ENCODE results near the gene DGAT2.

The DGAT2 gene

DNA sequence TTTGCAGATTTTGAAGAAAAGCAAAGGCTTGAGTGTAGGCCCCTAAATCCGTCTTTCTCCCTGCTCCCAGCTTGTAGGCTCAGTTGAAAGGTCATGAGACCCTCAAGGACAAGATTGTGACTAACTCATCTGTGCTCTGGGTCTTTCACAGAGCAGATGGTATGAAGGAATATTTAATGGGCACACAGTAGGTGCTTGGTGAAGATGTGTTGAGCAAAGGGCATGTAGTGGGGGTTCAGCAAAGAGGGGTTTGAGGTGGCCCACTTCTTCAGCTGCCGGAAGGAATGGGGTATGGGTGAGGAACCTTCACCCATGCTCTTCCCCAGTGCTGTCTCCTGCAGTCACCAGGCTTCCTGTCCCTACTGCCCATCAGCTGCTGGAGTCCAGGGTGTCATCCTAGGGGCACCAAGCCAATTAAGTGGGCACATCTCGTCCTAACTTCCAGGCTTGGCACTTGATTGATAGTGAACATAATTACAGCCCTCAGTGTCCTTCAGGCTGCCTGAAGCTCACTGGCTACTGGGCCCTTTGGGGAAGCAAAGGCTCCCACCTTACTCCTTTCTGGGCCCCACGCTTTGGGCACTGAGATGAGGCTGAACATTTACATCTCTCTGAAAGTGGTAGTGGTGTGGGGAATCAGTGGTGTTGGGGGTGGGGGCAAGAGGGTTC lies 15.0 kb downstream of the DGAT2 start:
- CTCF ChIA-PET = interaction anchor here (1.0 to 1.3 kb wide), 2 partner anchors 63 to 85 kb away, joined by 3 read pairs; no protein-coding TSS in a partner anchor
- Histone ChIP-seq H3K9me3 (ENCODE audit: control extremely low read depth in 1 of 5, control insufficient read depth in 4 of 5, insufficient read depth in 2 of 5, low read depth in 1 of 5, low read length in 4 of 5) (no peaks in the 10 kb centered on the region), H3K27ac (ENCODE audit: insufficient read depth in 1 of 2, low read depth in 1 of 2, low read length in 2 of 2, poor library complexity in 1 of 2, severe bottlenecking in 2 of 2) (no peak overlapping the region), H3K36me3 (ENCODE audit: control insufficient read depth in 4 of 4, insufficient read depth in 4 of 4, low read length in 3 of 4) (no peaks in the 10 kb centered on the region), H3K4me3 (ENCODE audit: control insufficient read depth in 1 of 7, extremely low read depth in 1 of 7, insufficient read depth in 4 of 7, low read depth in 2 of 7, low read length in 6 of 7) (no peak overlapping the region), H3K27me3 (replicated peaks in 2 of 5; ENCODE audit: control insufficient read depth in 4 of 5, insufficient read depth in 5 of 5, low read length in 4 of 5) (no peaks in the 10 kb centered on the region), H3K4me1 (ENCODE audit: control extremely low read depth in 1 of 4, control insufficient read depth in 4 of 4, insufficient read depth in 4 of 4, low read length in 3 of 4) (peaks cover 0 to 11% (median 4%) of the 10 kb centered on the region in 4 experiments)
- POLR2A ChIA-PET = no interaction called here
- no peak for DNase-seq
- WGBS (ENCODE audit: insufficient coverage) = 94% methylated on average over 3 of the region's 4 CpGs

DNA sequence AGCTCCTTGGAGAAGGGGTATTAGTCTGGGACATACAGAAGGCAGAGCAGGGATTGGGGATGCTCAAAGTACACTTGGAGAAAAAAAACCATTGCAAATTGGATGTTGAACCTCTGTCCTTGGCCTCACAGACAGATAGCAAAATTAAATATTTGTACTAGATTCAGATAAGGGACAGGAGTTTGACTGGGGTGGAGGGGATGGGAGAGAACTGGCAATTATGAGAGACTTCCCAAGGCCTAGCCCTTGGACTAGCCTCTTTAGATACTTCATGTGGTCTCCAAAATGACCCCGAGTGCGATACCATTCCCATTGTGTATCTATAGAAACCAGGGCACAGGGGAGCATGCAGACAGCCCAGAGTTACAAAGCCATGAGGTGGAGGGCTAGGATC lies 15.5 kb downstream of the DGAT2 start:
- Histone ChIP-seq H3K27me3 (replicated peaks in 2 of 5; ENCODE audit: control insufficient read depth in 4 of 5, insufficient read depth in 5 of 5, low read length in 4 of 5) (no peaks in the 10 kb centered on the region), H3K36me3 (ENCODE audit: control insufficient read depth in 4 of 4, insufficient read depth in 4 of 4, low read length in 3 of 4) (no peaks in the 10 kb centered on the region), H3K4me1 (ENCODE audit: control extremely low read depth in 1 of 4, control insufficient read depth in 4 of 4, insufficient read depth in 4 of 4, low read length in 3 of 4) (peaks cover 0 to 11% (median 4%) of the 10 kb centered on the region in 4 experiments), H3K9me3 (ENCODE audit: control extremely low read depth in 1 of 5, control insufficient read depth in 4 of 5, insufficient read depth in 2 of 5, low read depth in 1 of 5, low read length in 4 of 5) (no peaks in the 10 kb centered on the region), H3K4me3 (ENCODE audit: control insufficient read depth in 1 of 7, extremely low read depth in 1 of 7, insufficient read depth in 4 of 7, low read depth in 2 of 7, low read length in 6 of 7) (no peak overlapping the region), H3K27ac (ENCODE audit: insufficient read depth in 1 of 2, low read depth in 1 of 2, low read length in 2 of 2, poor library complexity in 1 of 2, severe bottlenecking in 2 of 2) (no peak overlapping the region)
- ChIA-PET CTCF (interaction anchor here (1.0 kb wide), 1 partner anchor 64 kb away, joined by 3 read pairs; no protein-coding TSS in a partner anchor), POLR2A (no interaction called here)
- 94% methylated on average over 2 of the region's 2 CpGs for WGBS (ENCODE audit: insufficient coverage)
- DNase-seq = no peak

DNA sequence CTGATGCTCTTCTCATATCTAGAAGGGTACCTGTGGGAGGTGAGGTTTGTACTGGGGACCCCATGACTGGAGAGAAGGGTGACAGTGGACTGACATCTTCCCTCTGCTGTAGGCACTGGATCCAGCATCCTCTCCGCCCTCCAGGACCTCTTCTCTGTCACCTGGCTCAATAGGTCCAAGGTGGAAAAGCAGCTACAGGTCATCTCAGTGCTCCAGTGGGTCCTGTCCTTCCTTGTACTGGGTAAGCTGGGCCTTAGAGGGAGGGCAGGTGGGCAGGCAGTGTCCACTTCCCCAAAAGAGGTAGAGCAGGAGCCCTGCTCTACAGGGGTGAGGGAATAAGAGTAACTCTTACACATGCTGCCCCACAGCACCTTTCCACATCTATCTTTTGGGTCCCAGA lies 15.9 kb downstream of the DGAT2 start:
- Histone ChIP-seq H3K36me3 (ENCODE audit: control insufficient read depth in 4 of 4, insufficient read depth in 4 of 4, low read length in 3 of 4) (no peaks in the 10 kb centered on the region), H3K27me3 (replicated peaks in 2 of 5; ENCODE audit: control insufficient read depth in 4 of 5, insufficient read depth in 5 of 5, low read length in 4 of 5) (no peaks in the 10 kb centered on the region), H3K27ac (ENCODE audit: insufficient read depth in 1 of 2, low read depth in 1 of 2, low read length in 2 of 2, poor library complexity in 1 of 2, severe bottlenecking in 2 of 2) (no peak overlapping the region), H3K4me1 (ENCODE audit: control extremely low read depth in 1 of 4, control insufficient read depth in 4 of 4, insufficient read depth in 4 of 4, low read length in 3 of 4) (peaks cover 0 to 11% (median 4%) of the 10 kb centered on the region in 4 experiments), H3K9me3 (ENCODE audit: control extremely low read depth in 1 of 5, control insufficient read depth in 4 of 5, insufficient read depth in 2 of 5, low read depth in 1 of 5, low read length in 4 of 5) (no peaks in the 10 kb centered on the region), H3K4me3 (ENCODE audit: control insufficient read depth in 1 of 7, extremely low read depth in 1 of 7, insufficient read depth in 4 of 7, low read depth in 2 of 7, low read length in 6 of 7) (no peak overlapping the region)
- ChIA-PET POLR2A (no interaction called here), CTCF (interaction anchor here (1.0 kb wide), 1 partner anchor 64 kb away, joined by 3 read pairs; no protein-coding TSS in a partner anchor)
- no peak for DNase-seq
- 80% methylated on average over 1 of the region's 1 CpG for WGBS (ENCODE audit: insufficient coverage)

DNA sequence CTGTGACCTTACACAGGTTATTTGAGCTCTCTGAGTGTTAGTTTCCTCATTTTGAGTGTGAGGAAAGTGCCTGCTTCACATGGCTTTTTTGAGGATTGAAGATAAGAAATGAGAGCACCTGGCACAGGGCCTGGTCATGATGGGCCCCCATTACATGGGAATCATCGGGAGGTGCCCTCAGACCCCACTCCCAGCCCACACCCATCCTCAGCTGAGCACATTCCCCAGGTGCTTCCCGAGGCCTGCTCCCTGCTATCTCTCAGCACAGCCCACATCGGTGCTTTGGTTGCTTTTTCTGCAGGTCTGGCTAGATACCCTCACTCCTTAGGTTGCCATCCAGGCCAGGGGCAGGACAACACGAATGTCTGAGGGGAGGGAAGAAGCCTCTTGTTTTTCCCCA lies 16.6 kb downstream of the DGAT2 start:
- Histone ChIP-seq H3K27me3 (replicated peaks in 2 of 5; ENCODE audit: control insufficient read depth in 4 of 5, insufficient read depth in 5 of 5, low read length in 4 of 5) (no peaks in the 10 kb centered on the region), H3K36me3 (ENCODE audit: control insufficient read depth in 4 of 4, insufficient read depth in 4 of 4, low read length in 3 of 4) (no peaks in the 10 kb centered on the region), H3K27ac (ENCODE audit: insufficient read depth in 1 of 2, low read depth in 1 of 2, low read length in 2 of 2, poor library complexity in 1 of 2, severe bottlenecking in 2 of 2) (no peak overlapping the region), H3K4me1 (ENCODE audit: control extremely low read depth in 1 of 4, control insufficient read depth in 4 of 4, insufficient read depth in 4 of 4, low read length in 3 of 4) (peaks cover 0 to 11% (median 4%) of the 10 kb centered on the region in 4 experiments), H3K4me3 (ENCODE audit: control insufficient read depth in 1 of 7, extremely low read depth in 1 of 7, insufficient read depth in 4 of 7, low read depth in 2 of 7, low read length in 6 of 7) (no peak overlapping the region), H3K9me3 (ENCODE audit: control extremely low read depth in 1 of 5, control insufficient read depth in 4 of 5, insufficient read depth in 2 of 5, low read depth in 1 of 5, low read length in 4 of 5) (no peaks in the 10 kb centered on the region)
- no peak for DNase-seq
- ChIA-PET POLR2A (no interaction called here), CTCF (interaction anchor here (1.1 kb wide), 1 partner anchor 9 kb away, joined by 3 read pairs; no protein-coding TSS in a partner anchor)
- 100% methylated on average over 4 of the region's 4 CpGs for WGBS (ENCODE audit: insufficient coverage)

DNA sequence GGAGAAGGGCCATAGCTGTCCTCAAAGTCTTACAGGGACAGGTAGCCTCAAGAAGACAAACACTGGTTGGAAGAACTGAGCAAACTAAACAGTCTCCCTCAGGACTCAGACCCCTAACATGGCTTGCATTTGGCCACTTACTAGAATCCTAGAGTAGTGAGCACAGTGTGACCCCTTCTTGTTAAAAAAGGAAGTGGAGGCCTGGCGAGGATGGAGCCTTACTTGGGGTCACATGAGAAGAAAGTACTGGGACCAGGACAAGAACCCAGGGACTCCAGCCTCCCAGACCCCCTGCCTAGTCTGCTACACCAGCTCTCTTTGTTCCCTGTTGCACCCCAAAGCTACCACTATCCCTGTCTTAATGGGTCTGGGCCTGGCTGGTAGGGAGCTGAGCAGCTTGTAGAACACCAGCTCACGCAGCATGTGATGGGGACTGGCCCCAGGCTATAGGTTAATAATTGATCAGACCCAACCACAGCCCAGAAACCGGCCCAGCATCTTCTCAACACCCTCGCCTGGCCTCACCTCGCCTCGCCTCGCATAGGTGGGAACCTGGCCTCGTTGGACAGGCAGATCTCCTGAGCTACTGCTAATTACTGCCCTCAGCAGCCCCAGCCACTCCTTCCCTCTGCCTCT lies 17.6 kb downstream of the DGAT2 start:
- no peak overlapping the region for H3K27ac ChIP-seq (ENCODE audit: insufficient read depth in 1 of 2, low read depth in 1 of 2, low read length in 2 of 2, poor library complexity in 1 of 2, severe bottlenecking in 2 of 2)
- no peak overlapping the region for H3K4me3 ChIP-seq (ENCODE audit: control insufficient read depth in 1 of 7, extremely low read depth in 1 of 7, insufficient read depth in 4 of 7, low read depth in 2 of 7, low read length in 6 of 7)
- no peaks in the 10 kb centered on the region for H3K36me3 ChIP-seq (ENCODE audit: control insufficient read depth in 4 of 4, insufficient read depth in 4 of 4, low read length in 3 of 4)
- POLR2A ChIA-PET = no interaction called here
- WGBS (ENCODE audit: insufficient coverage) = 98% methylated on average over 8 of the region's 8 CpGs
- no peak for DNase-seq
- peaks cover 0 to 11% (median 4%) of the 10 kb centered on the region in 4 experiments for H3K4me1 ChIP-seq (ENCODE audit: control extremely low read depth in 1 of 4, control insufficient read depth in 4 of 4, insufficient read depth in 4 of 4, low read length in 3 of 4)
- no peaks in the 10 kb centered on the region for H3K9me3 ChIP-seq (ENCODE audit: control extremely low read depth in 1 of 5, control insufficient read depth in 4 of 5, insufficient read depth in 2 of 5, low read depth in 1 of 5, low read length in 4 of 5)
- CTCF ChIA-PET = interaction anchor here (0.7 to 1.1 kb wide), 2 partner anchors 8 to 26 kb away, joined by 3 read pairs; no protein-coding TSS in a partner anchor
- H3K27me3 ChIP-seq (replicated peaks in 2 of 5; ENCODE audit: control insufficient read depth in 4 of 5, insufficient read depth in 5 of 5, low read length in 4 of 5) = no peaks in the 10 kb centered on the region

DNA sequence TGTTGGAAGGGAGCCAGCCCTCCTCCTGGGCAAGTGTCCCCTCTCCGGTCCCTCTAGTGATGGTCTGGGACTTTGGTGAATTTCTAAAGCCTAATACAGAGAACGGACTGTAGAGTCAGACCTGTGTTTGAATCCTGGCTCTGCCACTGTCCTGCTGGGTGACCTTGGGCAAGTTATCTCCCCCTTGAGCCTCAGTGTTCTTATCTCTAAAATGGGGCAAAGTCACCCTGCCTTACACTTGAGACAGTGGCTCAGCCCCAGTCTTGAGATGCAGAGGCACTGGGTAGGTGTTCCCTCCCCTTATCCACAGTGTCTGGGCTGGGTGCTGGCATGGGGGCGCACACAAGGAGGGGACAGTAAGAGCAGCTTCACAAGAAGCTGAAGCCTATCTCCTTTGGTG lies 20.9 kb downstream of the DGAT2 start:
- ChIA-PET POLR2A (no interaction called here), CTCF (interaction anchor here (1.1 to 1.6 kb wide), 2 partner anchors 9 to 10 kb away, joined by 3 to 4 read pairs; no protein-coding TSS in a partner anchor)
- no peaks in the 10 kb centered on the region for H3K9me3 ChIP-seq (ENCODE audit: control extremely low read depth in 1 of 5, control insufficient read depth in 4 of 5, insufficient read depth in 2 of 5, low read depth in 1 of 5, low read length in 4 of 5)
- no peak for DNase-seq
- no peaks in the 10 kb centered on the region for H3K27me3 ChIP-seq (replicated peaks in 2 of 5; ENCODE audit: control insufficient read depth in 4 of 5, insufficient read depth in 5 of 5, low read length in 4 of 5)
- no peak overlapping the region for H3K4me3 ChIP-seq (ENCODE audit: control insufficient read depth in 1 of 7, extremely low read depth in 1 of 7, insufficient read depth in 4 of 7, low read depth in 2 of 7, low read length in 6 of 7)
- no peaks in the 10 kb centered on the region for H3K4me1 ChIP-seq (ENCODE audit: control extremely low read depth in 1 of 4, control insufficient read depth in 4 of 4, insufficient read depth in 4 of 4, low read length in 3 of 4)
- 90% methylated on average over 3 of the region's 3 CpGs for WGBS (ENCODE audit: insufficient coverage)
- H3K36me3 ChIP-seq (ENCODE audit: control insufficient read depth in 4 of 4, insufficient read depth in 4 of 4, low read length in 3 of 4) = no peaks in the 10 kb centered on the region
- H3K27ac ChIP-seq (ENCODE audit: insufficient read depth in 1 of 2, low read depth in 1 of 2, low read length in 2 of 2, poor library complexity in 1 of 2, severe bottlenecking in 2 of 2) = no peak overlapping the region

DNA sequence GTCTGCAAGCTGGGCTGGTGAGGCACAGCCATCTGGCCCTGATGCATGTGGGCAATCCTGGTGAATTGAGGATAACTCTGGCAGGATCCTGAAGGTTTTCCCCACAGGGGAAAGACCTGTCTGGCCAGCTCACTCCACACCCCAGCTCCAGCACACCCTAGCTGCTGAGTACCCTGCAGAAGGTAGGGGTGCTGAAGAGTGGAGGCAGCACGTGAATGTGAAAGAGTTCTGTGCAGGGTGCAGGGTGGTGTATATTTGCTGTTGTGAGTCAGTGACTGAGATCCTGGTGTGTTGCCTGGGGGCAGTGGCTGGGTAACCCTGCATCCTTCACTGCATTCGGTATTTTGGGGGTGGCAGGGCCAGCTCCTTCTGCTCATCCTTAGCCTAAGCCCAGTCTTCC lies 22.4 kb downstream of the DGAT2 start:
- no peaks in the 10 kb centered on the region for H3K36me3 ChIP-seq (ENCODE audit: control insufficient read depth in 4 of 4, insufficient read depth in 4 of 4, low read length in 3 of 4)
- no peaks in the 10 kb centered on the region for H3K9me3 ChIP-seq (ENCODE audit: control extremely low read depth in 1 of 5, control insufficient read depth in 4 of 5, insufficient read depth in 2 of 5, low read depth in 1 of 5, low read length in 4 of 5)
- H3K4me3 ChIP-seq (ENCODE audit: control insufficient read depth in 1 of 7, extremely low read depth in 1 of 7, insufficient read depth in 4 of 7, low read depth in 2 of 7, low read length in 6 of 7) = no peak overlapping the region
- no peak for DNase-seq
- ChIA-PET POLR2A (no interaction called here), CTCF (interaction anchor here (0.8 kb wide), 1 partner anchor 10 kb away, joined by 3 read pairs; no protein-coding TSS in a partner anchor)
- H3K27ac ChIP-seq (ENCODE audit: insufficient read depth in 1 of 2, low read depth in 1 of 2, low read length in 2 of 2, poor library complexity in 1 of 2, severe bottlenecking in 2 of 2) = no peak overlapping the region
- no peaks in the 10 kb centered on the region for H3K27me3 ChIP-seq (replicated peaks in 2 of 5; ENCODE audit: control insufficient read depth in 4 of 5, insufficient read depth in 5 of 5, low read length in 4 of 5)
- no peaks in the 10 kb centered on the region for H3K4me1 ChIP-seq (ENCODE audit: control extremely low read depth in 1 of 4, control insufficient read depth in 4 of 4, insufficient read depth in 4 of 4, low read length in 3 of 4)
- WGBS (ENCODE audit: insufficient coverage) = 85% methylated on average over 2 of the region's 2 CpGs

Data from common myeloid progenitor, CD34-positive (primary cell).